Ishikawa (cell line): ENCODE results near the gene DNAL1.
A peak's percentile ranks its signal among the peaks of the same experiment; 100 is the strongest.

ENCODE experiments used
- CEBPB ChIP-seq: IDR thresholded peaks from 2 replicates; pipeline ENCODE4 v1.6.1; 2012
- CREB1 ChIP-seq: IDR thresholded peaks from 2 replicates; pipeline ENCODE4 v1.6.1; 2012; ENCODE audit warnings: low read depth
- EGR1 ChIP-seq: IDR thresholded peaks from 2 replicates; pipeline ENCODE4 v1.6.1; 2012
- EP300 ChIP-seq: IDR thresholded peaks from 2 replicates; pipeline ENCODE4 v1.6.1; 2012; ENCODE audit warnings: borderline replicate concordance
- FOXM1 ChIP-seq: IDR thresholded peaks from 2 replicates; pipeline ENCODE4 v1.6.1; 2012; ENCODE audit warnings: low read depth, borderline replicate concordance
- MAX ChIP-seq: IDR thresholded peaks from 2 replicates; pipeline ENCODE4 v1.6.1; 2012
- NFIC ChIP-seq: IDR thresholded peaks from 2 replicates; pipeline ENCODE4 v1.6.1; 2012
- RAD21 ChIP-seq: IDR thresholded peaks from 2 replicates; pipeline ENCODE4 v1.6.1; 2012; ENCODE audit warnings: low read depth
- REST ChIP-seq: IDR thresholded peaks from 2 replicates; pipeline ENCODE4 v1.6.1; 2012; ENCODE audit warnings: low read depth, mild to moderate bottlenecking
- TAF1 ChIP-seq: IDR thresholded peaks from 2 replicates; pipeline ENCODE4 v1.6.1; 2012; ENCODE audit warnings: low read depth, mild to moderate bottlenecking
- TCF12 ChIP-seq: IDR thresholded peaks from 2 replicates; pipeline ENCODE4 v1.6.1; 2012; ENCODE audit warnings: low read depth
- TEAD4 ChIP-seq: IDR thresholded peaks from 2 replicates; pipeline ENCODE4 v1.6.1; 2012
- USF1 ChIP-seq: IDR thresholded peaks from 2 replicates; pipeline ENCODE4 v1.6.1; 2012
- YY1 ChIP-seq: IDR thresholded peaks from 2 replicates; pipeline ENCODE4 v1.6.1; 2012; ENCODE audit warnings: low read depth
- ZBTB7A ChIP-seq: IDR thresholded peaks from 2 replicates; pipeline ENCODE4 v1.6.1; 2012; ENCODE audit warnings: low read depth

DNAL1 gene

GRCh38 chr14:73742520-73743238 is 97.9 kb downstream of the DNAL1 start:
- TF ChIP-seq RAD21 = no peak
- TF ChIP-seq TAF1 = no peak
- no peak for TF ChIP-seq USF1
- no peak for TF ChIP-seq REST
- no peak for TF ChIP-seq TCF12
- TF ChIP-seq CREB1 = no peak

- TF ChIP-seq FOXM1 (no peak), YY1 (no peak), CEBPB (no peak), TCF12 (no peak), TEAD4 (no peak)
Observed at GRCh38 chr14:73743431-73743931, 98.7 kb downstream of the DNAL1 start.

GRCh38 chr14:73744175-73744867 is 99.5 kb downstream of the DNAL1 start:
- TF ChIP-seq EGR1 = no peak
- no peak for TF ChIP-seq FOXM1
- no peak for TF ChIP-seq TCF12
- TF ChIP-seq NFIC = no peak
- no peak for TF ChIP-seq REST
- TF ChIP-seq YY1 = no peak
- TF ChIP-seq TEAD4 = no peak
- no peak for TF ChIP-seq TAF1
- no peak for TF ChIP-seq USF1
- no peak for TF ChIP-seq CREB1
- TF ChIP-seq CEBPB = no peak
- TF ChIP-seq ZBTB7A = no peak
- no peak for TF ChIP-seq EP300
- TF ChIP-seq RAD21 = no peak
- TF ChIP-seq MAX = no peak

GRCh38 chr14:73744874-73745529 is 100.2 kb downstream of the DNAL1 start:
- TF ChIP-seq NFIC (peak; percentile 57), TCF12 (peak; percentile 69), RAD21 (no peak), YY1 (no peak), CREB1 (no peak), FOXM1 (no peak), TAF1 (no peak), EP300 (peak; percentile 30; the same call in 1 of the 2 replicates), CEBPB (no peak), USF1 (no peak), MAX (no peak), EGR1 (no peak), TEAD4 (peak; percentile 86), ZBTB7A (no peak)
